ENCODE measurements around the gene SYT1.

GRCh38 chr12:79001404-79001803 lies 136.8 kb downstream of the SYT1 start:
- TF ChIP-seq POLR2A (IDR thresholded peaks at IDR 0.05): no peak
- TF ChIP-seq CTCF (IDR thresholded peaks at IDR 0.05): no peak

Data from upper lobe of left lung (tissue), 4 donors.